ENCODE data around the gene CRACR2A. TPM values are rescaled to one million over a fixed set of nuclear protein-coding genes. Genes with fewer than 3 reads are reported as not detected.

The CRACR2A gene
- total and polyA plus RNA-seq, 10 of the 15 experiments (the other 5 are each of a cell fraction or from before 2014, with no cell fraction given): 2.1 to 18.0 (median 13.2) TPM

DNA sequence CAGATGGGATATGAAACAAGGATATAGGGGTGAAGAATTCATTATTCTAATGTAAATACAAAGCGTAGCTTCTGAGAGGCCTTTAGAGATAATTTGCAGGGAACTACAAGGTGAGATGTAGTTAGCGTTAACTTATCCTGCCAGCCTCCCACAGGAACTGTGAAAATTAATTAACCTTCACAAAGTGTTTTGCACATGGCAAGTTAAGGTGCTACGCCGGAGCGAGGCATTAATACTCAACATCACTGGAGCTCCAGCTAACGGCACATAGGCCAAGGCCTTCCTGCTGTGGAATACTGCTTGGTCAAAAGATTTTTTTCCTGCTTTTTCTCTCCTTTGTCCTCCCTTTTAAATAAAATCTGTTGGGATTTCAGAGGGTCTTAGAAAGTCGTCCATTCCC is 86.5 kb downstream of the CRACR2A start:
- Histone ChIP-seq H3K4me2 (ENCODE audit: control insufficient read depth, insufficient read depth) (no peak overlapping the region), H3K9me3 (replicated peaks; ENCODE audit: control insufficient read depth, insufficient read depth, low read length) (no peaks in the 10 kb centered on the region), H3K27me3 (replicated peaks in 1 of 2; ENCODE audit: control insufficient read depth in 2 of 2, insufficient read depth in 2 of 2, low read length in 1 of 2) (no peaks in the 10 kb centered on the region), H3K4me1 (ENCODE audit: control insufficient read depth, insufficient read depth, low read length) (no peaks in the 10 kb centered on the region), H3K4me3 (no peak overlapping the region), H3K9ac (ENCODE audit: control insufficient read depth, insufficient read depth, low read length) (no peak overlapping the region), H2AFZ (ENCODE audit: control insufficient read depth, low read depth, low read length) (no peak overlapping the region), H3K36me3 (ENCODE audit: control insufficient read depth in 2 of 2, insufficient read depth in 2 of 2, low read length in 1 of 2) (peaks cover 1 to 14% of the 10 kb centered on the region in 2 experiments; a peak in 2 of 4 replicates), H3K27ac (ENCODE audit: control insufficient read depth, insufficient read depth) (no peak overlapping the region), H3K79me2 (ENCODE audit: control insufficient read depth, insufficient read depth, low read length) (no peaks in the 10 kb centered on the region), H4K20me1 (ENCODE audit: control insufficient read depth, insufficient read depth) (no peaks in the 10 kb centered on the region)
- no peak for ATAC-seq
- ChIA-PET RAD21 (ENCODE audit: unreplicated experiment) (no interaction called here), POLR2A (interaction anchor here (0.5 kb wide), 1 partner anchor 1123 kb away, joined by 3 read pairs; no protein-coding TSS in a partner anchor), CTCF (interaction anchor here (0.8 to 1.5 kb wide), 2 partner anchors 111 to 367 kb away, joined by 4 read pairs; no protein-coding TSS in a partner anchor), SMC1A (ENCODE audit: uncharacterized antibody, unreplicated experiment) (no interaction called here)
- FAIRE-seq: no peak
- in situ Hi-C loops (cut with MboI) (no loop called here), intact Hi-C loops (cut with micrococcal nuclease; ENCODE audit: unreplicated experiment) (no loop called here)
- TF ChIP-seq WRNIP1 (IDR thresholded peaks at IDR 0.05; ENCODE audit: borderline replicate concordance, low read depth, low read length) (no peak), JUND (IDR thresholded peaks at IDR 0.05; ENCODE audit: low read depth, low read length) (no peak), EED (IDR thresholded peaks at IDR 0.05; ENCODE audit: low read depth) (no peak), CBX3 (IDR thresholded peaks at IDR 0.05; ENCODE audit: borderline replicate concordance, low read depth) (no peak), MYC (IDR thresholded peaks at IDR 0.05; ENCODE audit: insufficient read depth, insufficient read length, insufficient replicate concordance, low read length, severe bottlenecking) (no peak), ZBTB4 (CRISPR knock-in tag; IDR thresholded peaks at IDR 0.05) (no peak), REST (IDR thresholded peaks at IDR 0.05; ENCODE audit: low read depth, low read length) (no peak), HDAC2 (IDR thresholded peaks at IDR 0.05) (no peak), KDM1A (IDR thresholded peaks at IDR 0.05; ENCODE audit: borderline replicate concordance) (no peak), STAT1 (conservative IDR thresholded peaks at IDR 0.05) (no peak), ATF7 (IDR thresholded peaks at IDR 0.05; ENCODE audit: low read depth) (no peak)
- 94% methylated on average over 7 of the region's 7 CpGs for WGBS (ENCODE audit: insufficient coverage, insufficient replicate concordance, low lambda C conversion rate, missing lambda C conversion rate)
- BruUV-seq (replicated peaks): no TSS peak
- no peak for DNase-seq (ENCODE audit: low read depth, low spot score)

All from GM12878 (cell line).